ENCODE results near the gene XPO6.

XPO6 gene

DNA sequence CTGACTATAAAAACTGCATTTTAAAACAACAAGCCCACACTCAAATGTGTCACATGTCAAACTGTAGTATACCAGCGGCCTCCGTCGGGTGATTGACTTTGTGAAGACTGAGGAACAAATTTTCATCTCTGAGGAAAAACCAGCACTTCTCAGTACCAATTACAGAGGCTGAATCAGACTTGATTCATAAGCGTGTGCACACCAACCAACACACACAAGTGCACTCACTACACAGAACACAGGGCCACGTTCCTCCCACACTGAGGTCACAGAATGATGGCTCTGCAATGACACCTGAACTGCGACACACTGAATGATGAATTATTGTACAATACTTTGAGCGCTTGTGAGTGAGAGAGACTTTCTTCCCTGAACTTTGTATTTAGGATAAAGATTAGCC, 29.6 kb downstream of the XPO6 start:
- DNase-seq, result no peak

DNA sequence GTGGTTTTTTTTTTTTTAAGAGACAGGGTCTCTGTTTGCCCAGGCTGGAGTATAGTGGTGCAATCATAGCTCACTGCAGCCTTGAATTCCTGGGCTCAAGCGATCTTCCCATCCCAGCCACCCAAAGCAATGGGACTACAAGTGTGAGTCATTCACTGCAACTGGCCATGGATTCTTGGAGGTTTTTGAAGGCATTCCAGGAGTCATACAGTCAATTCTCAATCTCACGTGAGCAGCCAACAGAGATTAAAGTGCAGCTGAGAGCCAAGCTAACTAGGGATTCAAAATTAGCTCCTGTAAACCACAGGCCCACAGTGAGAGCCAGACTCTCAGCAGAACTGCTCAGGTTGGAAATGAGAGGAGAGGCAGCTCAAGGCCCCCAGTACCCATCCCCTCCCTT, 30.2 kb downstream of the XPO6 start:
- DNase-seq, result no peak

DNA sequence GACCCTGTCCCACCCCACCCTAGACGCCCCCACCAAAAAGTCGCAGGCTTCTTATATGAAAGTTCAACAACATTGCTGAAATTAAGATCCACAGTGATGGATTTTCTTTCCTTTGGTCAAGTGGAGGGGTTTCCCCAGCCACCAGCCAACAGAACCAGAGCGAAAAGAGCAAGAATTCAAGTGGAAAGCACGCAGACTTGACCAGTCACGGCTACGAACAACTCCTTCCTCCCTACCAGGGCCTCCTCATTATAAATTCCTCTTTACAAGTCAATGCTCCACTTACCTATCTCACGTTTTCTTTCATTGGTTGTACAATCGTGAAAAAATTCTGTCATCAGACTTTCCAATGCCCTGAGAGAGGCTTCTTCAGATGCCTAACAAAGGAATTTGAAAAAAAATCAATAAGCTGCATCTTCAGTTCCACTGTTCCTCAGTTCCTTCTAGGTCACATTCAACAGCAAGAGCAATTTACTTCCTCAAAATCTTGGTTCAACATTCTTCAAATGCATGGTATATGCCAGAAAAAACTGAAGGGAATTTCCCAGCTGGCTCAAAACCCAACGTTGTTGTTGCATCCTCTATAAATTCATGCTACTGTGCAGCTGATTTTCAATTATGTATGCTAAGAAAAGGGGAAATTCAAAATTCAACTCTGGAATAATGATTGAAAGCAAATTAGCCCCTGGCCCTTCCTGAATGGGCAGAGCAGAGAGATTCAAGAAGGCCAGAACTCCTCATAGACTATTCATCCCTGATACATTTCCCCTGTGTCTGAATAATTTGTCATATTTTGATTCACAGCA, 30.9 kb downstream of the XPO6 start:
- no peak for DNase-seq

DNA sequence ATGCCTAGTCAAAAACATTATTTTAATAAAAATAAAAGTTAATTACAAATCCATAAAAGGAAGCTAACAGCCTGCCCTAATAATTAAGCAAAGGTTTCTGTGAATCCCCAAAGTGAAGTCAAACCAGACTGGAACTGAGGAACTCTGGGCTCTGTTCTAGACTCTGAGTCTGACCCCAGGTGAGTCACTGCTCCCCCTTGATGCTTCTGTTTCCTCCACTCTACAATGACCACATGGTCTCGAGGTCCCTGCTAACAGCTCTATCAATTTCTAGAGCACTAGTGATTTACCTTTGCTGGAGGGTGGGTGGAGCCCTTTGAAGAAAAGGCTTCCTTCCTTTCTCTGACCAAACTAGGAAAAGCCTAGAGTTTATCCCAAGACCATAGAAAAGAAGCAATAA, 32.4 kb downstream of the XPO6 start:
- no peak for DNase-seq

DNA sequence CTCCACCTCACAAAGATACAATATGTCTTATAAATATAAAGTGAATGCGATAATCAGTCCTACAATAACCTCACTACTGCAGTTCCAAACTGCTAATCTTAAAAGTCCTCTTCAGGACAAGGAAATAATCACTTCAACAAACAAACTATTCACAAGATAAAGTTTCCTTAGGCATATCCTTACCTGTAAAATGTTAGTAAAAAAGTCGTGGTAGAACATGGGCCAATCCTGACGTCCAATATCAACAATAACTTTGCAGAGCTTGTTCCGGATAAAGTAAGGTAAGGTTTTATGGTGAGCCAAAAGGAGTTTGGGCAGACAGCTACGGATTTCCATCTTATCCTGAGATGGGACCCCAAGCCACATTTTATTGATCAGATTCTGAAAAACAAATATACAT, 36.0 kb downstream of the XPO6 start:
- no peak for DNase-seq

DNA sequence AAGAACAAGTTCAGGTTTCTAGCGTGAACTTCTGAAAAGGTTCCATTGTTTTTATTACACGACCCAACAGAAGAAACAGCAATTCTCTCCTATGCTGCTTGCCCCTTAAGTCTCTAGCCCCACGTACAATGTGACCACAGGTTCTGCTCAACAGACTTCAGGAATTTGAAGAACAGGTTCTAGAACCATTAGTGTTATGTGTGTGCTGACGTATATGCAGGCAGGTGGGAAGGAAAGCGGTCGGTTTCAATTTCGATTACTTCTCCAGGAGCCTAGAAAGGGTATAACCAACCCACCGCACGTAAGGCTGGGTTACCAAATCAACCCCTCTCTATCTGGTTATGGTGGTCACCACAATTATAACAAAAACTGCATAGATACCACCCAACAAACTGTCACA, 39.4 kb downstream of the XPO6 start:
- no peak for DNase-seq

DNA sequence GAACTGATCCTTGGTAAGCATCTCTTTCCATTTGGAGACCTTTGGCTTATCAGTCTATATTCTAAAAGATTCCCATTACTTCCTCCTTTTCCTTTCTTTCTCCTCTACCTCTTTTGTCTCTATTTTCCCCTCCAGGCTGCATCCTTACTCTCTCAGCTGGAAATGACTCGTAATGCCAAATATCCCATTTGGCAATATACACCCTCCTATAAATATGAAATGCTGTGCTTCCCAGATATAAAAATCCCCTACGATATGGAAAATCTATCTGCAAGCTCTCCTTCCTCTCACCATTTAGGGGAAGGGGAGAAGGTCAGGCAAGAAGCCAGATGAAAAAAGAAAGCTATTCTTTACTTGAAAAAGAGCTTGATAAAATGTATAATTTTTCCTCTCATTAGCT, 39.9 kb downstream of the XPO6 start:
- DNase-seq, result no peak

DNA sequence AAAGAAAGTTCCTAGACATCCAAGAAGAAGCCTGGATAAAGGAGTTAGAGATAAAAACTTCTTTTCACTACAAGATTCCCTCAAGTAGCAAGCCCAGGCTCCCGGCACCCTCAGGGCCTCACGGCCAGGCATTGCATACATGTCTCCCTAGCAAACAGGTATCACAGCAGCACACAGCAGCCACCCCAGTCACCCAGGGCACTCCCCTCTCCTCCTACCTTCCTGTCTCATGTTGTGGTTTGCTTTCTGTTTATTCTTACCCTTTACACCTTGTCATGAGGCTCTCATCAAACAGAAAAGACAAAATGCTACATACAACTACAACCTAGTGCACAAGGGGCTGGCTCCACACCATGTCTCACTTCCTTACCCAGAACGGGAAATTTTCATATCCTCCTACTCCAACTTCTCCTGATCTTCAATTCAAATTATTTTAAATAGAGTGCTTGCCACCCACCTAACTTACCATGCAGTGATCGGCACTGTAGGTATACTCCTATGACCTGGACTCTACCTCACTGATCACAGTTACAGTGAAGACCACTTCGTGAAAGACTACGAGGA, 42.7 kb downstream of the XPO6 start:
- no peak for DNase-seq

DNA sequence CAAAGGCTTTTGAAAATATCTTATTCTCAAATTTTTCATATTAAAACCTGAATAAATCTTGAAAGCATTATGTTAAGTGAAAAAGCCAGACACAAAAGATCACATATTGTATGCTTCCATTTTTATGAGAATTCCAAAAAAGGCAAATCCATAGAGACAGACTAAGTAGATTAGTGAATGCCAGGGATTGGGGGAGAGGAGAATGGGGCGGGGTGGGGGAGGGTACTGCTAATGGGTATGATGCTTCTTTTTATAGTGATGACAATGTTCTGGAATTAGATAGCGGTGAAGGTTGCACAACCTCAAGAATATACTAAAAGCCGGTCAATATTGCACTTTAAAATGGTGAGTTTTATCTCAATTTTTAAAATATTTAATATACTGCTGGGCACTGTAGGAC, 44.0 kb downstream of the XPO6 start:
- no peak for DNase-seq

DNA sequence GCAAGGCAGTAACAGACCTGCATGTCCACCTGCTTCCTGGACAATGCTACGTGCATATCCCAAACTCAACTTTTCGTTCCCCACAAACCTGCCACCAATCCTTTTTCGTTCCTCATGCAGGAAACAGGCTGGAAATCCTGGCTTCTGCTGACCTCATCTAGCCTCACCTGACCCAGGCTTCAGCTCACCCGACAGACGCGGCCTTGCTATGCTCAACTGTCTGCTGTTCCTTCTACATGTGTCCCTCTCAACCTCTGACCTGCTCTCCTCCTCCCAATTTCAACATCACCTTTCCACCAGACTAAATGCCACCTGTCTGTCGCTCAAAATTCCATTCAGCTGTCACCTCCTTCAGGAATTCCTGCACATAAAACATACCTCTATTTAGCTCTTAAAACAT, 44.5 kb downstream of the XPO6 start:
- no peak for DNase-seq

DNA sequence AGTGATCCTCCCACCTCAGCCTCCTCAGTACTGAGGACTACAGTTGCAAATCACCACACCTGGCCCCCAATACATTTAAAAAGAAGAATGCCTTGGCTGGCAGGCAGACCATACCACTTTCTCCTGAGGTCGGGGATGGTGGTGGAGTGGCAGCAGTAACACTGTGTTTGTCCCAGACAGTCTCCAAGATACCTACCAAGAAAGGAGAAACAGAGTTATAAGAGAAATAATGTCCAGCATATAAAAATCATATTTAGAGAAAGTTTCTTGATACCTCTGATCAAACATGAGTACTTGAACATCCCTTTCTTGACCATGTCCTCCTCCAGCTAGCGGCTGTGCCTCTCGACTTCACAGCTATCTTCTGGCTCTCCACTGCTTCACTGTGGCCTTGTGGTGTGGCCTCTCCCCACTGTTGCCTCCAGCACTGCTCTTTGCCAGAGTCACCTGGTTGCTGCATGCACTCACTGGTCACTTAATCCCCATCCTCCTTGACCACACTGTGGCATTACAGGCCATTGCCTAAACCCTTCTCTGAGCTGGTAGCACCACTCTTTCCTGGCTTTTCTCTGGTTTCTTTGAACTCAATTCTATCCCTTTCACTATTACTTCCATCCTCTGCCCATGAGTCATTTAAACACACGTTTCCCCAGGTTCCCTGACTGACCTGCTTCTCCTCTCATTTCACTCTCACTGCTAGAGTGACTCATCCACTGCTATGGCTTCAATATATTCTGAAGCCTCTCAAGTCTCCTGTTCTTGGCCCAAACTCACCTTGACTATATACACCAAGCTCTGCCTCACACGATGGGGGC, 45.2 kb downstream of the XPO6 start:
- no peak for DNase-seq

DNA sequence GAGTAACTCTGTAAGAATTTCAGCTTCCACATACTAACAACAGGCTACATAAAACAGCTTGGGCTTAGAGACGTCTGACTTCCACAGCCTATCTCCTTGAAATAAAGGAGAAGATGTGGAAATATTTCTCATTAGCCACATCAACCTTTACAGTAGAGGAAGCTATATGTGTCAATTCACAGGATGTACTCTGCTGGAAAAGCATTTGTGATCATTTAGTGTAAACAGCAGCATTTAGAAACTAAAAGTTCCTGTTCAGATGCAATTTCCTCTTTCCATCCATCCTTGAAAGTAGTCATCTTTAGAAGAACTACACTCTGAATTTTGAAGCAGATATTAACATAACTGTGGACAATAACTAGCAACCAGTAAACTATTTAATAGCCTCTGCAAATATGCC, 46.2 kb downstream of the XPO6 start:
- DNase-seq, result no peak

DNA sequence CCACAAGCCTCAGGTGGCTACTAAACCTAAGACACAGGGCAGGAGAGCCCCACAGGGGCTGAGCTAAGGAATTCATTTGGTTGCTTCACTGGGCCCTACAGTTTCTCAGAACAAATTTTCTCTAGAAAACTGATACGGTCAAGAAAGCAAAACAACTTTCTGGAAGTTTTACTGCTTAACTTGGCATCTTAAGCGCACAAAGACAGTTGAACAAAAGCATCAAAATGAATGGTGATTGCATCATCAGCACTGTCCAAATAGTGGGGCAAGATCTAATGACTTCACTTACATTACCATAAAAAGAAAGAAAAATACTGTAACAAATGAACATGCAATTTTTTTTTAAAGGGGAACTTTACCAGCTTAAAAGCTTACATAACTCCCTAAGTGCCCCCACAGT, 47.6 kb downstream of the XPO6 start:
- DNase-seq, result no peak

DNA sequence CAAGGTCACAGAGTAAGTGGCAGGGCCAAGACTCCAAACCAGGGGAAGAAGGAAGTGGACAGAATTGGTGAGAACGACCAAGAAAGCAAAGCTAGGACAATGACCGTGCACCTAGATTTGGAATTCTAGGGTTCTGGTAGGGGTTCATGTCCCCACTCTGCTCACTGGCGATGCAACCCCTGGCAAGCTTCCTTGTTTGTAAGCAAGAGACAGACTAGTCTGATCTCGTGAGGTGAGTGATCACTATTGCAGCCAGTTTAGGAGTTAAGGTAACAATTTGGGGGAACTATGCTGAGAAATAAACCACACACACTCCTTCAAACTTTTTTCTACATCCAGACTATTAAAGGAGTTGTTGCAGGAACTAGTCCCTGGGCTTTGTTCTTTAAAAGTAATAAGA, 48.1 kb downstream of the XPO6 start:
- DNase-seq, result no peak

DNA sequence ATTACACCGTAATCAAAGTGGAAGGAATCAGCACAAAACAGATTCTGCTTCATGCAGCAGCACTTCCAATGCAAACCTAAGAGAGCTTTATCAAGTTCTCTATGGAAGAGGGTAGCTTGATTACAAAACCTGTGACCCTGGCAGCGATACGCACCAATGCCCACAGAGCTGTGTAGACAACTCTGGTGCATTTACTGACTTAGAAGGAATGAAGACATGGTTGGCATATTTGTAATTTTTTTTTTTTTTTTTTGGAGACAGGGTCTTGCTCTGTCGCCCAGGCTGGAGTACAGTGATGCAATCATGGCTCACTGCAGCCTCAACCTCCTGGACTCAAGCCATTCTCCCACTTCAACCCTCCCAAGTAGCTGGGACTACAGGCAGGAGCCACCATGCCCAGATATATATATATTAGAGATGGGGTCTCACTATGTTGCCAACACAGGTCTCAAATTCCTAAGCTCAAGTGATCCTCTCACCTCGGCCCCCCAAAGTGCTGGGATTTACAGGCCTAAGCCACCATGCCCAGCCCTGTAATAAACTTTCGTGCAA, 49.4 kb downstream of the XPO6 start:
- no peak for DNase-seq

DNA sequence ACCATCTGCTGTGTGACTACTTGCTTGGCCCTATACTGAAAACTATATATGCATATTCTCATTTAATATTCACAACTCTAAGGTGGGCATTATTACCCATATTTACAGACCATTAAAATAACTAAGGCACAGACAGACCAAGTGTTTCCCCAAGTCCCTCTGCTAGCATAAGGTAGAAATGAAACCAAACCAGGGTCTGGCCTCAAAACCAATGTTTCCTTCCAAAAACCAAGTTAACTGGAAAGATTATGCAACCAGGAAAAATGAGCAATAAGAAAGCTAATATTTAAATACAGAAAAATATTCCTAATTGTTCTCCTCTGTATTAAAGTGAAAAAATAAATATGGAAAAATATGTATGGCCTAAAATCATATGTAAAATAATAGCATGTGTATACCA, 50.1 kb downstream of the XPO6 start:
- DNase-seq, result no peak

DNA sequence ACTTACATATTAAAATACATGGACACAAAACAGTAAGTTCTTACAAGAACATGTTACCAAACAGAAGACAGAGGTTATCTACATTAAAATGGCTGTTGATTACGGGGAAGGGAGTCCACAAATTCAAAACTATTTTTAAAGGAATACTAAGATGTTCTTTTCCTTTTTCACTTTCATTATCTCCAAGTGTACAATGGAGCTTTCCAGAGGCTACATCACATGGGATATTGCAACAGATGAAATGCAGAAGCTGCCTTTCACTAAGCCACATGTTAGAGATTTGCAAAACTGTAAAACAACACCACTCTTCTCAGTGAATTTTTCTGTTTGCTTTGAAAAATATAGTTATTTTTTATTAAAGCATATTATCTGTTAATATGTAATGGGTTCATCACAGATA, 53.6 kb downstream of the XPO6 start:
- DNase-seq, result no peak

DNA sequence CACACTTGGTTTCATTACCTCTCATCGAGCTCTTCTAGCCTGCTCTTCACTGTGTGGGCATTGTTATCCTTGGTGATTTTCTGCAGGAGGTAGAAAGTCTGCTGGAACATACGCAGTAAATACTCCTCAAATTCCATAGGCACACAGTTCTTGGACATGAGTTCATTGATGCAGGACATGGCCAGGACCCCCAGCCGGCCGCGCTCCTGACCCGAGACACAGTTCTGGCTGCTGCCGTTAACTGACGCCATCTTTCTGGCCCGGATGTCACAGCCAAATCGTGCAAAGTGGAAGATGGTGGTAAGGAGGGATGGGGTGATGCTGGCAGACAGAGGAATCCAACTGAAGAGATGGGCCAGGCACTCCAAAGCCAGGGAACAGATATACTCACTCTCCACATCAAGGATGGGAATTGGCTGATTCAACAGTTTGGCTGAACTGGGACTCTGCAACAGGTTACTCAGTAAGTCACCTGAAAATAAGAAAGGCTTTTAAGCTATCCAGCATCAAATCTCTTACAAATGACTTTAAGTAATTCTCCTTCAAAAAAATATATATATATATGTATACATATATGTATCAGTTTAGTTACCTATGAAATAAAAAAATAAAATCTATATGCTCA, 55.6 kb downstream of the XPO6 start:
- DNase-seq, result no peak

DNA sequence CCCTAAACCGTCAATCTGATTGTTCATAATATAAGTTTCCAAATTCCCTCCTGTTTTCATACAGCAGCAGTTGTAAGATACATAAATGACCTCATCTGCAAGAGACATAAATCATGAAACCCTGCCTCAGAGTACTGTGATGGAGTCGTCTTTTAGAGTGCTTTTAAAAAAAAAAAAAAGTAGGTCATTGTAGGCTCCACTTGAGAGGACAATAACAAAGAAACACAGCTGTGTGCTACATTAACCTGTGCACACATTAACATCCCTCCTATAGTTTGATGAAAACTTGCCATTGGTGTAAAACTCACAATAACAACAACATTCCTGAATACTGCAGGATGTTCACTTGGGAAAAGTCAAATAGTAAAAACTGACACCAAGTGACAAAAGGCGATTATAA, 56.5 kb downstream of the XPO6 start:
- no peak for DNase-seq

DNA sequence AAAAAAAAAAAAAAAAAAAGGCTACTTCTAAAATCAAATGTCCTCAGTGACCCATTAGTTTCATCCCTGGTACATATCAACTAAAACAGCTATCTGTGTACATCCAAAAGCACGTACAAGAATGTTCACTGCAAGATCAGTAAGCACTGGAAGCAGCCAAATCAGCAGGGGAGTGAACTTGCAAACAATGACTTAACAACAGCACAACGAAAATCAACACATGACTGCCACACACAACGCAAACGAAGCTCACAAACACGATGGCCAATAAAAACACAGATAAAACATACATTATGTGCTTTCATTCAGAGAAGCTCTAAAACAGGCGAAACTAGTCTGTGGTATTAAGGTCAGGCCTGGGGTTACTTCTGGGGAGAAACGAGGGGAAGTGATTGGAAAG, 60.6 kb downstream of the XPO6 start:
- DNase-seq, result no peak

DNA sequence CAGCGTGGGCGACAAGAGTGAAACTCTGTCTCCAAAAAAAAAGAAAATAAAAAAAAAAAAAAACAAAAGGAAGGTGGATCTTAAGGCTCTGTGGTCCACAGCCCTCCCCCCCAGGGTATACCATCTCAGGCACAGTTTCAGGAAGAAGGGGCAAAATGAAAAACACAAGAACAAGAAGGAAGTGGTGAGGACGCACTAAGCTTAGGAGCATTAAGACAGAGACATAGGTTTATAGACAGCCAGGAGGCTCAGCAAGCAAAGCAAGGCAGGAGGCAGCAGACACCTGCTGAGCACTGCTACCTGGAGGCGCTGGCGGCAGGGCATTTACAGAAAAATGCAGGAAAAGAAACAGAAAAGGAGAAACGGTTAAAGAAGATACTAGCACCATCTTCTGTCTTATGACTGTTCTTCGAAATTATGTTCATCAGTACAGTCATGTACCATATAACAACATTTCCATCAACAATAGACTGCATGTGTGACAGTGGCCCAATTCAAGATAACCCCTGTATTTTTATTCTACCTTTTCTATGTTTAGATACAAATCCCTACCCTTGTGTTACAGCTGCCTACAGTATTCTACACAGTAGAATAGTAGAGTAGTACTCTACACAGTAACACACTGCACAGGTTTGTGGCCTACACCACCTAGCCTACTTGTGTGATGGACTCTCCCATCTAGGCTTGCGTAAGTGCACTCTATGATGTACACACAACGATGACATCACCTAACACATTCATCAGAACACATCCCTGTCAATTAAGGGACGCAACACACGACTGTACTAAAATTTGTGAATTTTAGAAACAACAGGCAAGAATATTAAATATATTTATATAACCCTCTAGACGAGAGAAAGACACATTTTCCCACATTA, 62.5 kb downstream of the XPO6 start:
- DNase-seq, result no peak

DNA sequence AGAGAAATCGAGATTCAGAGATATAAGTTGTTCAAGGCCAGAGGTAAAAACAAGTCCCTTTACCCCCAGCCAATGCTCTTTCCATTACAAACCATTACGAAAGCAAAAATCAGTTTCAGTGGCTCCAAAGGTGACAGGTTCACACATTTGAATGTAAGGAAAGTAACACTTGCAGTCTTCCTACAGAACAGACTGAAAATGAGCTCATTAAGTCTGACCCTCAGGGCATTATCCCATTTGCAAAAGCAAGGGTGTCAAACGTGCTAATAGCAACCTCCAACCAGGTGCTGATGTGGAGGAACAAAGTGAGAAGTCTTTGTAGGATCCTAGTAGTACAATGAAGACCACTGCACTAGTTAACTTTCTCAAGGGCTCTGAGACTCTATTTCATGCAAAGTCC, 65.2 kb downstream of the XPO6 start:
- no peak for DNase-seq
